Thoracic aorta (tissue), 2 donors: ENCODE results near the gene FAM83F. TPM values are rescaled to one million over a fixed set of nuclear protein-coding genes. Genes with fewer than 3 reads are reported as not detected.

Source experiments
- ATAC-seq: fragments of 150-250 bp; one replicate; pipeline ENCODE4 v1.8.0; 2017; ENCODE audit warnings: low read depth; ENCODE audit not compliant: insufficient number of reproducible peaks, low FRiP score
- DNase-seq: peaks from one replicate; pipeline ENCODE4 v3.0.0-alpha.2; 2020; ENCODE audit warnings: low spot score
- H3K27ac ChIP-seq, 2 donors: fragments of 200-600 bp; sonication (generic); 1 replicate in 1 of 2; 2 replicates in 1 of 2; pipeline ENCODE4 v1.5.1; 2016; ENCODE audit warnings: mild to moderate bottlenecking in 2 of 2, moderate library complexity in 2 of 2
- H3K27me3 ChIP-seq: fragments of 200-600 bp; sonication (generic); replicated peaks from 2 replicates; pipeline ENCODE4 v1.6.0; 2016; ENCODE audit warnings: mild to moderate bottlenecking; ENCODE audit not compliant: insufficient read depth
- H3K36me3 ChIP-seq: fragments of 200-600 bp; sonication (generic); one replicate; pipeline ENCODE4 v1.5.1; 2016
- H3K4me1 ChIP-seq, 2 donors: fragments of 200-600 bp; sonication (generic); 1 replicate in 1 of 2; 2 replicates in 1 of 2; pipeline versions ENCODE4 v1.5.1 to v1.6.0; 2016; ENCODE audit warnings: low read depth in 2 of 2, mild to moderate bottlenecking in 1 of 2; ENCODE audit not compliant: control insufficient read depth in 1 of 2
- H3K4me3 ChIP-seq: fragments of 200-600 bp; sonication (generic); 2 replicates; pipeline ENCODE4 v1.5.1; 2016; ENCODE audit warnings: mild to moderate bottlenecking
- H3K9me3 ChIP-seq: fragments of 200-600 bp; sonication (generic); 2 replicates; pipeline ENCODE4 v1.5.1; 2016
- total RNA-seq, 2 donors: library from RNA; depleted of rRNA; stranded (reverse); fragments of >200 nt; gene quantifications; one replicate each; pipeline versions ENCODE4 v1.1.0 to v1.2.3, GENCODE V29; 2016
- TF ChIP-seq, protein P1 (sequence below): fragments of 200-600 bp; sonication (generic); IDR thresholded peaks from one replicate; pipeline ENCODE4 v1.5.1; 2019; ENCODE audit warnings: antibody characterized with exemption

The FAM83F gene
- total RNA-seq, 2 donors from 2014 or later: under 0.01 to 0.28 TPM

DNA sequence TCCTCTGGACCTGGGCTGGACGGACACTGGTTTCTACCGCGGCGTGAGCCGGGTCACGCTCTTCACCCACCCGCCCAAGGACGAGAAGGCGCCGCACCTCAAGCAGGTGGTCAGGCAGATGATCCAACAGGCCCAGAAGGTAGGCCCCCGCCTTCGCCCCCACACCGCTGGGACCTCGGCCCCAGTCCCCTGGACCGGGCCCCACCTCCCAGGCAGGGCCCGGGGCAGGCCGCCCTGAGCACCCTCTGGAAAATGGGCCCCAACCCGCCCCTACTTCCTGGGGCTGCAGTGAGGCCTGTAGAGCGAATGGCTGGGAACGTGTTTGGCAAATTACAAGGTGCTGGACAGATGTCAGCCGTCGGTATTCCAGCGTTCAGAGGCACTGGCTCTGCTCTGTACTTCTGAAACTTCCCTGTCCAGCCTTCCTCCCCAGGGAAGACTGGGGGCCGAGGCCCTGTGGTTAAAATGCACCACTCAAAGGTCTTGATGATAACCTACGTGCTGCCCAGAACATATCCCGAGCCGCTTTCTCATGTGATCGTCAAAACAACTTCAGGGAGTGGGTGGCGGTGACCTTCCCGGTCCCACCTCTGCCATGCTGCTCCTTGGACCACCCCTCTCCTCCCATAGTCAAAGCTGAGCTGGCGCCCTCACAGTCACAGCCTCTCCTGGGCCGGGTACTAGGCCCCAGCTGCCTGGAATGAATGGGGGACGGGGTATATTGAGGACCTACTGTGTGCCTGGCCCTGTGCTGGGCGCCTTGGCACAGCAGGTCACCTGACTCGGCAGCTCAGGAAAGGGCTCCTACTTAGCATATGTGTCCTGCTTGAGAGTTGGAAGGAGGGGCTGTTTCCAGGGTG lies 869 bp downstream of the FAM83F start:
- Histone ChIP-seq H3K4me3 (peak overlapping the region; percentile 52), H3K36me3 (no peaks in the 10 kb centered on the region), H3K27ac (no peak overlapping the region), H3K27me3 (no peaks in the 10 kb centered on the region), H3K4me1 (no peaks in the 10 kb centered on the region), H3K9me3 (no peaks in the 10 kb centered on the region)
- DNase-seq (no peak), ATAC-seq (no peak)
- TF ChIP-seq, protein P1, sequence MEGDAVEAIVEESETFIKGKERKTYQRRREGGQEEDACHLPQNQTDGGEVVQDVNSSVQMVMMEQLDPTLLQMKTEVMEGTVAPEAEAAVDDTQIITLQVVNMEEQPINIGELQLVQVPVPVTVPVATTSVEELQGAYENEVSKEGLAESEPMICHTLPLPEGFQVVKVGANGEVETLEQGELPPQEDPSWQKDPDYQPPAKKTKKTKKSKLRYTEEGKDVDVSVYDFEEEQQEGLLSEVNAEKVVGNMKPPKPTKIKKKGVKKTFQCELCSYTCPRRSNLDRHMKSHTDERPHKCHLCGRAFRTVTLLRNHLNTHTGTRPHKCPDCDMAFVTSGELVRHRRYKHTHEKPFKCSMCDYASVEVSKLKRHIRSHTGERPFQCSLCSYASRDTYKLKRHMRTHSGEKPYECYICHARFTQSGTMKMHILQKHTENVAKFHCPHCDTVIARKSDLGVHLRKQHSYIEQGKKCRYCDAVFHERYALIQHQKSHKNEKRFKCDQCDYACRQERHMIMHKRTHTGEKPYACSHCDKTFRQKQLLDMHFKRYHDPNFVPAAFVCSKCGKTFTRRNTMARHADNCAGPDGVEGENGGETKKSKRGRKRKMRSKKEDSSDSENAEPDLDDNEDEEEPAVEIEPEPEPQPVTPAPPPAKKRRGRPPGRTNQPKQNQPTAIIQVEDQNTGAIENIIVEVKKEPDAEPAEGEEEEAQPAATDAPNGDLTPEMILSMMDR: no peak

DNA sequence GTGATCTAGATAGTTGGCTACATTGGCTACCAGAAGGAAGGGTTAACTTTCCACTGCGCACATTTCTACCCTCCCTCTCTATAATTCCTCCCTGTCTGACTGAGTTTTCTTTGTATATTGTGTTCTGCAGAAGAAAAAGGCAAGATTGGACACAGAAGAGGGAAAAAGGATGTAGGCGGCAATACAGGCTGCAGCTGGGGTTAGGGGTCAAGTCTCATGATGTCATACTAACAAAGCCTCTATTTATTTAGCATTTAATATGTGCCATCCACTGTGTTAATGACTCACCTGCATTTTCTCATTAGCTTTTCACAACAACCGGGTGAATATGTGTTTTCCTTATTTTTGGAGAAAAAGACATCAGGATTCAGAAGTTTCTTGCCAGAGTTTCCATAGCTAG lies 2.0 kb downstream of the FAM83F start:
- Histone ChIP-seq H3K27me3 (no peaks in the 10 kb centered on the region), H3K4me1 (no peaks in the 10 kb centered on the region), H3K9me3 (no peaks in the 10 kb centered on the region), H3K27ac (no peak overlapping the region), H3K36me3 (no peaks in the 10 kb centered on the region), H3K4me3 (no peak overlapping the region)
- ATAC-seq: no peak
- no peak for DNase-seq
- TF ChIP-seq, protein P1: no peak

DNA sequence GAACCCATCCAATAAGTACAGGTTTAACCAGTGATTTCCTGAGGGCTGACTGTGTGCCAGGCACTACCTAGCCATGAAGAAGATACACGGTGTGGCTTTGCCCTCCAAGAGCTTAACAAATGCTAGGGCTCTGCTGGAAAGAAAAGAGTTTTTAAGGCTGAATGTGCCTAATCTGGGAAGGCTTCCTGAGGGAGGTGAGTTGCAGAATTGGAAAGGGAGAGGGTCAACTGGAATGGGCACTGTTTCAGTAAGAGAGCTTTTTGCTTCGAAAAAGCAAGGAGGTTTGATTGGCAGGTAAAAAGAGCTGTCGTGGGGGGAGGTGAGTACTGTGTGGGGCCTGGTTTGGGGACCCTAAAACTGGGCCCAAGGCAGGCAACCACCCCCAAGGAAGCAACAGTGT lies 2.7 kb downstream of the FAM83F start:
- no peaks in the 10 kb centered on the region for H3K36me3 ChIP-seq
- no peak overlapping the region for H3K27ac ChIP-seq
- H3K9me3 ChIP-seq: no peaks in the 10 kb centered on the region
- no peaks in the 10 kb centered on the region for H3K27me3 ChIP-seq
- TF ChIP-seq, protein P1: no peak
- no peaks in the 10 kb centered on the region for H3K4me1 ChIP-seq
- no peak for ATAC-seq
- no peak for DNase-seq
- H3K4me3 ChIP-seq: no peak overlapping the region

DNA sequence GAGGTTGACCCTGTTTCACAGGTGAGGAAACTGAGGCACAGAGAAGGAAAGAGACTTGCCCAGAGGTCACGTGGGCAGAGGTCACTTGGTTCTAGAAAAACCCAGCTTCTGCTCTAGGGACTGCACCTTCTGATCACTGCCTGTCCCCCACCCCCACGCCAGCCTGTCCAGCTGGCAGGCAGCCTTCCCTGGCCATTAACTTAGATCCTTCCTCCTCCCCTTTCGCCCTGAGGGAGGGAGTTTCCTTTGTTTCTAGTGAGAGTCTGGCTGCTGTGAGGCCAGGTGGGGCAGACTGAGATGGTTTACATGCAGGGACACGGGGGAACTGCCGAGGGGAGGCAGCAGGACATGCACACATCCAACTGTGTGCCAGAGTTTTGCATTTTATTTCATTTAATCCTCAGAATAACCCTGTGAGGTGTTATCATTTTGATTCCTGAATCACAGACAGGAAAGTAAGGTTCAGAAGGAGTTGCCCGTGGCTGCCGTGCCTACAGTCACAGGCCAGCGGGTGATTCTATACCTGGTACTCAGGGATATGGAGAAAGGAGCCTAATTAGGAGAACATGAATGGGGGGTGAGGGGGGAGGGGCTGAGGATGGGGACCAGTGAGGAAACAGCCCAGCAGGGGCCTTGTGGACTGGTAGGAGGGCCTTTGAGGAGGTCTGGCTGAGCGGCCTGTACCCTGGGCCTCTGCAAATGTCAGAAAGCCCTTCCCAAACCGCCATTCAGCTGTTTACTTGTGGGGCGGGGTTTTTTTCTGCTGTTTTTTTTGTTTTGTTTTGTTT lies 3.4 kb downstream of the FAM83F start:
- no peak for ATAC-seq

More for the DNA sequence above, 3.4 kb downstream of the FAM83F start:
- no peaks in the 10 kb centered on the region for H3K36me3 ChIP-seq
- H3K27me3 ChIP-seq: no peaks in the 10 kb centered on the region
- TF ChIP-seq, protein P1: no peak
- H3K27ac ChIP-seq: no peak overlapping the region
- H3K4me3 ChIP-seq: no peak overlapping the region
- no peaks in the 10 kb centered on the region for H3K4me1 ChIP-seq
- H3K9me3 ChIP-seq: no peaks in the 10 kb centered on the region
- DNase-seq: no peak
